HG03439 (cell line): ENCODE results near the gene FGF14.
"Not testable (repeated sequence)": the region's sequence is repeated elsewhere in the genome, so short reads cannot be mapped to it uniquely, and the experiment has no call there.

Experiments used
- ATAC-seq: cut with Tn5 transposase; IDR thresholded peaks from one replicate; pipeline ENCODE4 v1.9.1; 2021; ENCODE audit warnings: mild to moderate bottlenecking, moderate library complexity; ENCODE audit not compliant: unreplicated experiment

Gene FGF14

DNA sequence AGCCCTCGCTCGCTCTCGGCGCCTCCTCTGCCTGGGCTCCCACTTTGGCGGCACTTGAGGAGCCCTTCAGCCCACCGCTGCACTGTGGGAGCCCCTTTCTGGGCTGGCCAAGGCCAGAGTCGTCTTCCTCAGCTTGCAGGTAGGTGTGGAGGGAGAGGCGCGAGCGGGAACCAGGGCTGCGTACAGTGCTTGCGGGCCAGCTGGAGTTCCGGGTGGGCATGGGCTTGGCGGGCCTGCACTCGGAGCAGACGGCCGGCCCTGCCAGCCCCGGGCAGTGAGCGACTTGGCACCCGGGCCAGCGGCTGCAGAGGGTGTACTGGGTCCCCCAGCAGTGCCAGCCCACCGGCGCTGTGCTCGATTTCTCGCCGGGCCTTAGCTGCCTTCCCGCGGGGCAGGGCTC is 333.5 kb downstream of the FGF14 start:
- ATAC-seq, result not testable (repeated sequence)

DNA sequence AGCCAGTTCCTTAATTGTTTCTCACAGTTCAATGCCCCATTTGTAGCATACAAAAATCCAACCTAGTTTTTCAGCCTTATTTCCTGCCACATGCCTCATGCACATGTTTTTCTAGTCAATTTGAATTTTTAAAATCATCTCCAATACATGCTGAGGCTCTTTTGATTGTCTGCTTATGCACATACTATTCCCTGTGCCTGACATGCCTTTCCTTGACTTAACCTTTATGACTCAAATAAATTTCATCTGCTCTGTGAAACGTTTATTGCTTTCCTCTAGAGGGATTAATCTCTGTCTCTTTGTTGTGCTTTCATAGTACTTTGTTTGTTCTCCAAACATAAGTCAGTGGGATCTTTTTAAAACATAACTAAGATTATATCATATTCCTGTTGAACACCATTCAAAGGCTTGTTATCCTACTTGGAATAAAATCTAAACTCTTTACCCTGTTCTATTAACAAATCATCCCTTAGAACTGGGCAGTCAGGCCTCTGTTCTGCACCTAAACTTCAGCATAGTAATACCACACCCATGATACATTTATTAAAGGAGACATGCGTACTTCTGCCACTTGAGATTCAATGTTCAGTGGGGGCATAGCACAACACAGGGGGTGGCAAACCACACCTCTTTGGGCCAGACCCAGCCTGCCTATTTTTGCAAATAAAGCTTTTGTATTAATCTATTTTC is 346.6 kb downstream of the FGF14 start:
- no peak for ATAC-seq

DNA sequence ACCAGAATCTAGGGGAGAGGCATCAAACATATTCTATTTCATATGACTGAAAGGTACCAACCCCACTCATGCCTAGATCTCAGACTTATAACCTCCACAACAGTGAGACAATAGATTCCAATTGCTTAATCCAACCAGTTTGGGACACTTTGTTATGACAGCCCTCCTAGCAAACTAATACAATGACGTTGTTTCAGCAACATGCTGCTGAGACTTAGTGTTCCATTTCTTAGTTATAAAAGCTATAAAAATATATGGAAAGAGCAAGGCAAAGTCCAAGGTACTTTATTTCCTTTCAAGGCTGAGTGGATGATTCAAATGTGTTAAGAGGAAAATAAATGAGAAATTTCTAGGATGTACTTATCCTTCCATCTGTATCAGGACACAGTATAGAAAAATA is 352.0 kb downstream of the FGF14 start:
- no peak for ATAC-seq

DNA sequence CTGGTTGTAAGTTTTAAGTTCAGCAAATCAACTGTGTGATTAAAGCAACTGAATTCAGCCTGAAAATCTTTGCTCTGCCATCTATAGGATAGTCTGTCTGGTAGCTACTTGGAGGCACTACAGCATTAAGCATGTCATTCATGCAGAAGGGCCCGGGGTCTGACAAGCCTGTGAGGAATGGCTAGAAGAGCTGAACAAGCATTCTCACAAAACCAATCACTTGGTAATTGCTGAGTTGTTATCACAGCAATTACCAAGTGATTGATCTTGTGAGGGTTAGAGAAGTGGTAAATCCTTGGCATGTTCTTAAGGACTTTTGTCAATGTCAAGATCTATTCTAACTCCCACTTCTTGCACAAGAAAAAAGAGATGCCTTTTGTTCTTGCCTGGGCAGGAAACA is 356.1 kb downstream of the FGF14 start:
- no peak for ATAC-seq

DNA sequence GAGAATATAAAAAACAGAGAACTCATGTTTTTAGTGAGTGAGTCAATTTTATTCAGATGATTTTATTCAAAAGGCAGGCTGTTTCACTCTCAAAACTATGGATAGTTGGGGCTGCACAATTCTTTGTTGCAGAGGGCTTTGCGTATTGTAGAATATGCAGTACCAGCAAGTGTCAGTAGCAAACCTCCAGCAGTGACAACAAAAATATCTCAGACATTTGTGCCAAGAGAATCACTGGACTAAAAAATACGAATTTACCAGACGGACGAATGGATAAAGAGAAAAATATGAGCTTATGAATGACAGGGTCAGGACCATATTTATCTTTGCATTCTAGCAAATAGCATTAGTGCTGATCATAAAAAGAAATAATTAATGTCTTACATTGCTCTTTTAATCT is 359.1 kb downstream of the FGF14 start:
- no peak for ATAC-seq

DNA sequence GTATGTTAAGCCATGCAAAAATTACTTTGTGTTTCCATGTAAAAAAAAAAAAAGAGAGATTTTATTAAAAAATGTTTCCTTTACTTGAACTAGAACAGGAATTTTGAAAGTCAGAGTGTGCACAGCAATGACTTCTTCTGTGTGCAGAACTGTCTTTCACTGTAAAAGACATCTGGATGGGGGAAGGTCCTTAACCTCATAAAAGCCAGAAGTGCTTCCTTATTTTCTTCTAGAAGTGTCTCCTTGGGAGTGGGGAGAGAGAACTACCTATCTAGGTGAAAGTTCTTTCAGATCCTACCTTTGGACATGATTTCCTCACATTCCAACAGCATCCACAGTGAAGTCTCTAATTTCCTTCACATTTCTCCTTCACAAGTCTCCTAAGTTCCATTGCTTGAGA is 360.3 kb downstream of the FGF14 start:
- no peak for ATAC-seq

DNA sequence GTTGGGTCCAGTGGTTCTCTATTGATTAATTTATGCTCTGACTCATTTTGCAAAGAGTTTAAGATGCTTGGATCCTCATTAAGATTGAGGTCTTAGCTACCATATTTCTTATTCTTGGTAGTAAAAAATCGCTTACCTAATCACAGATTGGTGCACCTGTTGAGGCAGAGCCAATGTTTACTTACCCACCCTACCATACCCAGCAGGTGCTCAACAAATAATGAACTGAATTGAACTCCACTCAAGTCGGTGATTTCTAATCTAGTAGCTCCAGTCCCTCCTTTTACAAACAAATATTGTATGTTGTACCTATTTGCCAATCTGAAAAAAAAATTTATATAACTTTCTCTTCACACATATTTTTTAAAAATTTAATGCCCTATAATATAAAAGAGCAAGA is 361.0 kb downstream of the FGF14 start:
- no peak for ATAC-seq

DNA sequence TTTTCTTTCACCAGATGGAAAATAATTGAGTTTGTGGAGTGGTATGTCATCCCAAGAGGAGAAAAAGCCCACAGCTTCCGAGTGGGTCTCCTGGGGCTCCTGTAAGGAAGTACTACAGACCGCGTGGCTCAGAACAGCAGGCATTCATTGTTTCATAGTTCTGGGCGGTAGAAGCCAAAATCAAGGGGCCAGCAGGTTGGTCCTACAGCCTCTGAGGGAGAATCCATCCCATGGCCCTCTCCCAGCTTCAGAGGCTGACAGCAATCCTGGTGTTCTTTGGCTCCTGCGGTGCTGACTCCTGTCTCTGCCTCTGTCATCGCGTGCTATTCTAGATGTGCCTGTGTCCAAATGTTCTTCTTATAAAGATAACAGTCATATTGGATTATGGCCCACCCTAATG is 362.6 kb downstream of the FGF14 start:
- no peak for ATAC-seq

DNA sequence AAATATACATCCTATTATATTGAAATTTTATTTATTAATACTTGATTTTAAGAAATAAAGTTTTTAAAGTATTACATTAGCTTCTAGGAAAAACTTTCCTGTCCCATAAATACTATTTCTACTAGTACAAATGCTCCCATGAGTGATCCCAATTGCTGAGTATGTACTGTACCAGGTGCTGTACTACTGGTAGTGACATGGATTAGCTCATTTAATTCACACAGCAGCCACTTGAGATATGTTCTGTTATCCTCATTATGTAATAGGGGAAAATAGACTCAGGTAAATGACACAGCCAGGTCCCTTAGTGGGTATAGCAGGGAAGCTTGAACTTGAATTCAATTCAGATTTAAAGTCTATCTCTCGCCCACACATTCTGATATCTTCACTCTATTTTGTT is 363.1 kb downstream of the FGF14 start:
- ATAC-seq, result no peak

DNA sequence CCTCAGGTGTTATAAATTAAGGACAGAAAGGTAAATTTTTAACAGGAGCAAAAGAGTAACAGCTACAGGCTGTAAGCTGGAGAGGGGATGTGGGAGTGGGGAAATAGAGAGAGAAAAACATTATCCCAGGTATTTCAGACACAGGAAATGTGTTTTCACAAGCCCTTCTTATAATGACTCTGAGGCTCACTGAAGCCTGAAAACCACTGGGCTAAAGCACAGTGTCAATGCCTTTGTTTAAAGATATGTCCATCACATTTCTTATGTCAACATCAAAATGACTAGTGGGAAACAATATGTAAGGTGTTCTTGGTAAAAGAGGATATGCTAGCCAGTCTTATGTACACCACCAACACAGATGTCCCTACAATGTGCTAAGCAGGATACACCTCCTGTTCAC is 365.9 kb downstream of the FGF14 start:
- ATAC-seq, result no peak

DNA sequence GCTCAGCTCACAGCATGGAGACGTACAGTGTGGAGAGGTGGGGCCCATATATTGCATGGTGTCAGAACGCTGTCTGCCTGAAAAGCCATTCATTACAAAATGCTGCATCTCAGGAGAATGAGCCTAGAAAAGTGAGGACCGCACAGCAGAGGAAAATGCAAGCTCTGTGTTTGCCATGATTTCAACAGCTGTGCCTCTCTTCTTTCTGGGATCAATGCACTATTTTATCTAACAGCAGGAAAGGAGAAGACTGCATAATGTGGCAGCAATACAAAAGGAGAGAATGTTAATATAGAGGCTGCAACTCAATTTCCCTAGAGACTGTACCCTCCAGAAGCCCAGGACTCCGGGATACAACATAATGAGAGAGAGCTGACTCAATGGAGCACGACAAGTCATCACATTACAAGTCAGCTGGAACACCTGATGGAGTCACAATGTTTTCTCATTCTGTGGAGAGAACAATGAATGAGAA is 368.0 kb downstream of the FGF14 start:
- no peak for ATAC-seq

DNA sequence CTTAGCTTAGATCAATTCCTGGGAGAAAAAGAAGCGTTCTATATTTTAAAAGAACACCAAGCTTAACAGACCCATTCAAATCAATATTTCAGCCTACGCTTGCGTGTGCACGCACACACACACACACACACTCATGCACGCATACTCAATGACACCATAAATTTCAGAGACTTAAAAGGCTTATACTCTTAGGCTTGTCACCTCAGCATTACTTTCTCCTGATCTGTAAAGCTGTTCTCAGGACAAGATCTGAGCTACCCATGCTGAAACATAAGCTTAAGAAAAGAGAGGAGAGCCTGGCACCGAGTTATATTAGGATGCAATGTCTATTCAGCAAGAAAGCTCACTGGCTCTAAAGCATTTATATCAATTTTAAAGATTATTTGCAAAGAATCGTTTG is 368.5 kb downstream of the FGF14 start:
- ATAC-seq, result no peak

DNA sequence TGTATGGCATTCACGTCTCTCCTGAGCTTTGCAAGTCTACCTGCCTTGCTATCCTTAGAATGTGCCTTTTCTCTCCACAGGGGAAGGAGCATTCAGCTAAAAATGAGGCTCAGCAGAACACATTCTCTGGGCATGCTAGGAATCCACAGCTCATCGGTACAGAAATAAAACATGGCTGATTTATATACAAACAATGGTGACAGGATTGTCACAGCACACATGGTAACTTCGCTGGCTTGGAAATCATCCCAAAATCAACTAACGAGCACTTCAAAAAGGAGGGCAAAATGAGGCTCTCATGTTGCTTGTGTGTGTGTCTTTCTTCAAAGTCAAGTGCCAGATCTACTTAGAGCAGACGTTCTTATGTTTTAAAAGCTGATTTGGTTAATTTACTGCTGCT is 373.0 kb downstream of the FGF14 start:
- ATAC-seq, result no peak

DNA sequence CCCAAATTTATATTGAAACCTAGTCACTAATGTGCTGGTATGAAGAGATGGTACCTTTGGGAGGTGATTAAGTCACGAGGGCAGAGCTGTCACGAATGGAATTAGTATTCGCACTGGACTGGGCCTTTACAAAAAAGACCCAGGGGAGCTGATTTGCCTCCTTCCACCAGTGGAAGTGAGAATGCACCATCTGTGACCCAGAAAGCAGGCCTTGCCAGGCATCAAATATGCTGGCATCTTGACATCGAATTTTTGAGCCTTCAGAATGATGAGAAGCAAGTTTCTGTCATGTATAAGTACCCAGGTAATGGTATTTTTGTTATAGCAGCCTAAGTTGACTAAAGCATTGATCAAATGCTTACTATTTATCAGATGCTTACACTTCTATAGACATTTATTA is 373.6 kb downstream of the FGF14 start:
- no peak for ATAC-seq

DNA sequence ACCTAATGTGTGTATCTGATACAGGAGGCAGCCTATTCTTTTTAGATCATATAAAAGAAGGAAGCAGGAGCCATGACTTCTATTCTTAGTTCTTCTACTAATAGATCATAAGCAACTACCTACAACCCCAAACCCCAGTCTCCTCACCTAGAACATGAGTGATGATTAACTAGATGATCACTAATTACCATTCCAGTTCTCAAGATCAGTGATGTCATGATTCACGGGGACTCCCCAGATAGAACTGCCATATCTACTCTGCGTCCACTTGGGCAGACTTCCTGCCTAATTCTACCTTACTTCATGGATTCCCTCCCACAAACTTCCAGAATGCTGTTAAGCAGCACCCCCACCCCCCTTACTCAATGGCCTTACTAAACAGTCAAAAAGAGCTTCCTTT is 380.1 kb downstream of the FGF14 start:
- no peak for ATAC-seq

DNA sequence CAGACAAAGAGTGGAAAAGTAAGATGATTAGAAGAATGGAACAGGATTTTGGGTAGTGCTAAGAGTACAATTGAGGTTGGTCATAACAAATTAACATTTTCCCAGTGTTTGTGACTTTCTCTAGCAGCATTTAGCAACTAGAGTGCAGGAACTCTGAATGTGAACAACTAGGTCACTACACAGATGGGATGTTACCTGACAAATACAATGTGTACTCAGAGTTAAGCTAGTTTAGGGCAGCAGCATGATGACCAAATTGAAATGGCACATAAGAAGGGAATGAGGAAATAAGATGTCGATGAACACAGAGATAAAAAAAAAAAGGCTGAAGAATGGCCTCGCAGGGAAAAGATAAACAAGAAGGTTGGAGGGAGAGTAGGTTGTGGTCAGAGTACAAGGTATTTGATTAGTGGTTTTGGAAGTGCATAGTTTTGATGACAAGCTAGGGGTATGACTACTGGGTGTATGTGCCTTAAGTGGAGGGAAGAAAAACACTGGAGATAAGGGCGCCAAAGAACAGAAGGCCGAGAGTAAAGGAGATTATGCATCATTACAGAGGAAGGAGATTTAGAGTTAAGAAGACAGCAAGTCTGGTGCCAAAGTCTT is 381.1 kb downstream of the FGF14 start:
- no peak for ATAC-seq

DNA sequence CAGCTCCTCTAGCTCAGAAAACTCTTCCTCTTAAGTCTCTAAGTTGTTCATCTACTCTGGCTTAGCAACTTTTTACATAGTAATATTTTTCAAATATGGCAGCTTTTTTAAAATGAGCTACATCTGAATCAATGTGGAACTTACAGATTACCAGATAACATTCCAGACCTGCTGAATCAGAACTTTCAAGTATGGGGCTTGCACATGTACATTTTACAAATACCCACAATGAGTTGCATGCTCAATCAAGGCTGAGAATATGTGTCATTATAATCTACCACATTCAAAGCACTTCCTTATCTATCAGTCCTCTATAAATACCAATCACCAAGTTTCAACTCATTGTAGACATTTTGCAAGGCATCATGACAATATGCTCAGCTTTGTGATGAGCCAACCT is 383.1 kb downstream of the FGF14 start:
- no peak for ATAC-seq

DNA sequence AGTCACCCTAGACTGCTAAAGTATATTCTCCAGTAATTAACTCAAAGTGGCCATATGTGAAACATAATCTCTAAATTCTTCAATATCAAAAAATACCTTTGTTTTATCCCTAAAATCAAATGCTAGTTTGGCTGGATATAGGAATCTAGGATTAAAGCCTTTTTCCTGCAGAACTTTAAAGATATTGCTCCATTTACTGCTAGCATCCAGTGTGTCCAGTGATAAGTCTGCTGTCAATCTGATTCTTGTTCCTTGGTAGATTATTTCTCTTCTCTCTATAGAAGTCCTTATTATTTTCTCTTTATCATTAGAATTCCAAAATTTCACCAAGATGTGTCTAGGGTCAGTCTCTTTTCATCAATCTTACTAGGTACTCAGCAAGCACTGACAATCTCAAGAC is 384.6 kb downstream of the FGF14 start:
- ATAC-seq, result no peak

DNA sequence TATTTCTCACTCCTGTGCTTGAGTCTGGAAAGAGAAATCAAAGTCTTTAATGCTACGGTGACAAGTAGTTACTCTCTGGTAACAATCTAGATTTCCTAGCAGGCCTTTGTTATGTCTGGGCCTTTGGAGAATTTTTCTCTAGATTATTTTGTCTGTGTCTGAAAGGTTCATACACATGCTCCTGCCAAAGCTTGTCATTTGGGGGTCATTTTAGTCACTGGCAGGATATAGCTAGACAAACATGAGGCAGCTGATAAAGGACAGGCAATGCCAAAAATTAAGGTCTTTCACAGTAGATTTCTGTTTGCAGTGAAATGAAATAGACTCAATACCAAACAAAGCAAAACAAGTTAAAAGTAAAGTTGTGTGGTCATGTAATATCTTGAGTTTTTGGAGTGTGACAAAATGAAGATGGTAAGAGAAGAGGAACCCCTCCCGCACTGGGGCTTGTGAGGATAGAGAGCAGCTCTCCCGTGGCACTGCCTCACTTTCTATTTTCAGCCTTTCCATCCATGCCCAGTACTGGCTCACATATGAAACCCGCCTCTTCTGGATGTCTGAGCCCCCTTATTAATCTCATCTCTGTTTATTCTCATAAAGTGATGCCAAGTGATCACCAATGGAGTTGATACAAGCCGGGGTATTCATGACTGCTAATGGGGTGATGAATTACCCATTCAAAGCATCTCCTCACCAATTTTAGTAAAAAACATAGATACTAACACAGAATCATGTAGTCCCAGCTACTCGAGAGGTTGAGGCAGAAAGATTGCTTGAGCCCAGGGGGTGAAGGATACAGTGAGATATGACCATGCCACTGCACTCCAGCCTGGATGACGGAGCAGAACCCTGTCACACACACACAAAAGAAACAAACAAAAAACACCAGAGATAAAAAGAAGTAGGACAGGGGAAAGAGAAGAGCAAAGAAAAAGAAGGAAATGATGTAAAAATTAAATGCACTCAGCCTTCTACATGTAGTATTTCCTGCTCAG is 389.3 kb downstream of the FGF14 start:
- ATAC-seq, result no peak

DNA sequence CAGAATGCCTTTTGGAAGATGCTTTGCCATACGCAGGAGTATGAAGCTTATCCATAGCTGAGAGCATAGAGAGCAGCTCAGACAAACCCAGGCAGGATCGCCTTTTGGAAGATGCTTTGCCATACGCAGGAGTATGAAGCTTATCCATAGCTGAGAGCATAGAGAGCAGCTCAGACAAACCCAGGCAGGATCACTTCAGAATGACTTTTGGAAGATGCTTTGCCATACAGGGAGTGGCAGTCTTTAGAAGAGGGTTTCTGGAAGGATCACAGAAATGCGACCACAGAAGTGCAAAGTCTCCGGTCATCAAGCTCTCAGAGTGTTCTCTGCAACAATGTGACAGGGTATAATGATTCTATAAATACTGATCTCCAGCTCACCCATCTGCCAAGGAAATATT is 390.4 kb downstream of the FGF14 start:
- not testable (repeated sequence) for ATAC-seq

DNA sequence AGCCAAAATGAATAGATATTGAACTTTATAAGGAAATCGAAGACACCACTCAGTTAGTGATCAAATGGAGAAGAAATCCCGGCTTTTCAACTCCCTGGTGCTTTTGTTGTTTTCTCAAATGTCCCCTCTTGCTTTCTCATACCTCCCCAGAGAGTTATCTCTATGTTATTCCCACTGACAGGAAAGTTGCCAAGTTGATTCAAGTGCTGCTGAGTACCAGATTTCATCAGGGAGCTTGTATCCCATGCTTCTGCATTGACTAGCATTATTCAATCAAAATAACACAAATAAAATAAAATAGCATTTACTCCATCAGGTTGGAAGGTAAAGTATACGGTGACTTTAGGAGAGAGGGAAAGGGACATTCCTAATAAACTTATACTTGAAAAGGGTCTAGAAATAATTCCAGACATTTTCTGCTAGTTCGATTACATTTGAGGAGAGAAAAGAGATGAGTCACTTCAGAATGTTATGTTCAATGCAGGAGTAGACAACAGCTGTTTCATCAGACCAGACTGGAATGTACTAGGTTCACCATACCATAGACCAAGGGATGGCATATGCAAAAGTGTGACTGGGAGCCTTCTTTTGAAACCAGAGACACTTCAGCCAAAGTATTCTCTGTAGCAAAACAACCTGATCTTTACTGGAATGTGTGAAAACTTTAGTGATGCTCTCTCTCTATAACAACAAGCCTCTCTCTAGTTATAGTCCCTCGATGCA is 397.8 kb downstream of the FGF14 start:
- no peak for ATAC-seq
